Omental fat pad (tissue), 4 donors: ENCODE data around the gene KCNJ5. TPM values are rescaled to one million over a fixed set of nuclear protein-coding genes. Genes with fewer than 3 reads are reported as not detected.

Experiments
- ATAC-seq: fragments of 150-250 bp; one replicate; pipeline ENCODE4 v1.9.1; 2016; ENCODE audit warnings: mild to moderate bottlenecking, moderate library complexity; ENCODE audit not compliant: low FRiP score
- DNase-seq: peaks from one replicate; pipeline ENCODE4 v3.0.0-alpha.2; 2019; ENCODE audit warnings: low spot score
- CTCF ChIP-seq, 3 donors: fragments of 450-650 bp; IDR thresholded peaks; one replicate each; pipeline ENCODE4 v1.5.1; 2016 to 2017; ENCODE audit warnings: antibody characterized with exemption in 3 of 3, mild to moderate bottlenecking in 3 of 3, moderate library complexity in 2 of 3
- total RNA-seq, 4 donors: library from RNA; depleted of rRNA; stranded (reverse); fragments of >200 nt; gene quantifications; one replicate each; pipeline ENCODE4 v1.1.0, GENCODE V29; 2016

Gene KCNJ5
- total RNA-seq, 4 donors from 2014 or later = 1.5 to 12.1 (median 3.0) TPM

- DNase-seq (no peak), ATAC-seq (no peak)
- no peak for TF ChIP-seq CTCF (IDR thresholded peaks at IDR 0.05)
Observed at GRCh38 chr11:128879817-128880216, 11.3 kb upstream of the KCNJ5 start.

GRCh38 chr11:128881221-128881620 lies 9.9 kb upstream of the KCNJ5 start:
- DNase-seq (no peak), ATAC-seq (no peak)
- TF ChIP-seq CTCF (IDR thresholded peaks at IDR 0.05) = no peak

- ATAC-seq (no peak), DNase-seq (no peak)
- TF ChIP-seq CTCF (IDR thresholded peaks at IDR 0.05) = no peak
Observed at GRCh38 chr11:128882451-128882850, 8.7 kb upstream of the KCNJ5 start.

GRCh38 chr11:128884054-128884453 lies 7.1 kb upstream of the KCNJ5 start:
- DNase-seq (no peak), ATAC-seq (no peak)
- TF ChIP-seq CTCF (IDR thresholded peaks at IDR 0.05) = no peak

- no peak for ATAC-seq
- no peak for TF ChIP-seq CTCF (IDR thresholded peaks at IDR 0.05)
- no peak for DNase-seq
Observed at GRCh38 chr11:128884703-128885338, 6.3 kb upstream of the KCNJ5 start.

- DNase-seq = no peak
- no peak for TF ChIP-seq CTCF (IDR thresholded peaks at IDR 0.05)
- no peak for ATAC-seq
Observed at GRCh38 chr11:128886406-128887124, 4.6 kb upstream of the KCNJ5 start.
